ENCODE data around the gene VPS13D.

The VPS13D gene, protein sequence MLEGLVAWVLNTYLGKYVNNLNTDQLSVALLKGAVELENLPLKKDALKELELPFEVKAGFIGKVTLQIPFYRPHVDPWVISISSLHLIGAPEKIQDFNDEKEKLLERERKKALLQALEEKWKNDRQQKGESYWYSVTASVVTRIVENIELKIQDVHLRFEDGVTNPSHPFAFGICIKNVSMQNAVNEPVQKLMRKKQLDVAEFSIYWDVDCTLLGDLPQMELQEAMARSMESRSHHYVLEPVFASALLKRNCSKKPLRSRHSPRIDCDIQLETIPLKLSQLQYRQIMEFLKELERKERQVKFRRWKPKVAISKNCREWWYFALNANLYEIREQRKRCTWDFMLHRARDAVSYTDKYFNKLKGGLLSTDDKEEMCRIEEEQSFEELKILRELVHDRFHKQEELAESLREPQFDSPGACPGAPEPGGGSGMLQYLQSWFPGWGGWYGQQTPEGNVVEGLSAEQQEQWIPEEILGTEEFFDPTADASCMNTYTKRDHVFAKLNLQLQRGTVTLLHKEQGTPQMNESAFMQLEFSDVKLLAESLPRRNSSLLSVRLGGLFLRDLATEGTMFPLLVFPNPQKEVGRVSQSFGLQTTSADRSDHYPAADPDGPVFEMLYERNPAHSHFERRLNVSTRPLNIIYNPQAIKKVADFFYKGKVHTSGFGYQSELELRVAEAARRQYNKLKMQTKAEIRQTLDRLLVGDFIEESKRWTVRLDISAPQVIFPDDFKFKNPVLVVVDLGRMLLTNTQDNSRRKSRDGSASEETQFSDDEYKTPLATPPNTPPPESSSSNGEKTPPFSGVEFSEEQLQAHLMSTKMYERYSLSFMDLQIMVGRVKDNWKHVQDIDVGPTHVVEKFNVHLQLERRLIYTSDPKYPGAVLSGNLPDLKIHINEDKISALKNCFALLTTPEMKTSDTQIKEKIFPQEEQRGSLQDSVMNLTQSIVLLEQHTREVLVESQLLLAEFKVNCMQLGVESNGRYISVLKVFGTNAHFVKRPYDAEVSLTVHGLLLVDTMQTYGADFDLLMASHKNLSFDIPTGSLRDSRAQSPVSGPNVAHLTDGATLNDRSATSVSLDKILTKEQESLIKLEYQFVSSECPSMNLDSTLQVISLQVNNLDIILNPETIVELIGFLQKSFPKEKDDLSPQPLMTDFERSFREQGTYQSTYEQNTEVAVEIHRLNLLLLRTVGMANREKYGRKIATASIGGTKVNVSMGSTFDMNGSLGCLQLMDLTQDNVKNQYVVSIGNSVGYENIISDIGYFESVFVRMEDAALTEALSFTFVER (N-terminal part only)

DNA sequence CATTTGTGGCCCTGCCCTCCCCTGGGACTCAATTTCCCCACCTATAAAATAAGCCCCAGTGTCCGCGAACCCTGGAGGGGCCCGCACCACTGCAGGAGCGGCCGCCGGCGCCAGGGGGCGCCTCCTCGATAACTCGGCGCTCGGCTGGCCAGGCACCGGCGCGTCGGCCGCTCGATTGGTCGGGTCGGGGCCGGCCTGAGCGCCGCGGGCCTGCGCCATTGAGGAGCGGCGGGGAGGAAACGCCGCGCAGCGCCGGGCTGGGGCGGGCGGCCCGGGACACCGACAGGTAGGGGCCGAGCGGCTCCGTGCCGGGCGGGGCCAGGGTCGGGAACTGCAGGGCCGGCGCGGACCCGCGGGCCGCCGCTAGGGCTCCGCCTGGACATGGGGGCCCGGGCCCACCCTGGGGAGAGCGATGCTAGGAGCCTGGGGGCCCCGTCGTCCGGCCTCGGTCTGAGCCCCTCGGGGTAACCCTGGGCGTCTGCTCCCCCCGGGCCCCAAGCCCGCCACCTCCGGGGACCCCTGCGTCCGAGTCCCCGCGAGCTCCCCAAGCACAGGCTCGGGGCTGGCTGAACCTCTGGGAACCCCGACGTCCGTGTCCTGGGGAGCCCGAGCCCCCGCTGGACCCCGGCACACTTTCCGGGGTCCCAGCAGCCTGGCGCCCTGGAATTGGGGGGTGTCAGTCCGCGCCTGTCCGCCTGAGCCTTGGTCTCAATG, at the start of gene VPS13D:
Gene VPS13D, plus strand, starts transcription at position 196 of the 714 bp plus-strand sequence. CDS start 4,237 bp downstream, outside the sequence.
- peak; percentile 93 for DNase-seq

GRCh38 chr1:12180315-12180714, 49.5 kb upstream of the VPS13D start:
- DNase-seq = peak; percentile 68

GRCh38 chr1:12180903-12181302, 48.9 kb upstream of the VPS13D start:
- DNase-seq = no peak

- DNase-seq = no peak
Observed at GRCh38 chr1:12181568-12181967, 48.3 kb upstream of the VPS13D start.

DNA sequence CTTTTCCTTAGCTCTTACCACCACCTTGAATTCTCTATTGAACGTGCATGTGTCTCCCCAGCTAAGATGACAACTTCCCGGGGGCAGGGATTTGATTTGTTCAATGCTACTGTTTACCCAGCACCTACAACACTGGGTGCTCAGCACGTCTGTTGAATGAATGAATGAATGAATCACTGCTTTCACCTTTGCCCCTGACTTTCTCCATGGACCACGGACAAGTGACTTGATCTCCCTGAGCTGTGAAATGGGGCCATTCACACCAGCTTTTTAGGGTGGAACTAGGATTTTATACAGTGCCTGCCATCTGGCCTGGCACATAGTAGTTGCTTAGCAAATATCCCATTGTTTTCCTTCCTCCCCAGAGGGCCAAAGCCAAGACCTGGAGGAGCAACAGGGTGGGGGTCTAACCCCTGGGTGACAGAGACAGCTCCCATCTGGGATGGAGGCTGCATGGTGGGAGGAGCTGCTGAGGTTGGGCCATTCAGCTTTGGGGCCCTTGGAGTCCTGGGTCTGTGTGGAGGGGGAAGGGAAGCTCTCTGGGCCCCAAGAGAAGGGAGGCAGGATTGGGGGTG, 47.3 kb upstream of the VPS13D start:
- no peak for DNase-seq

- no peak for DNase-seq
Observed at GRCh38 chr1:12183095-12183794, 46.6 kb upstream of the VPS13D start.

DNA sequence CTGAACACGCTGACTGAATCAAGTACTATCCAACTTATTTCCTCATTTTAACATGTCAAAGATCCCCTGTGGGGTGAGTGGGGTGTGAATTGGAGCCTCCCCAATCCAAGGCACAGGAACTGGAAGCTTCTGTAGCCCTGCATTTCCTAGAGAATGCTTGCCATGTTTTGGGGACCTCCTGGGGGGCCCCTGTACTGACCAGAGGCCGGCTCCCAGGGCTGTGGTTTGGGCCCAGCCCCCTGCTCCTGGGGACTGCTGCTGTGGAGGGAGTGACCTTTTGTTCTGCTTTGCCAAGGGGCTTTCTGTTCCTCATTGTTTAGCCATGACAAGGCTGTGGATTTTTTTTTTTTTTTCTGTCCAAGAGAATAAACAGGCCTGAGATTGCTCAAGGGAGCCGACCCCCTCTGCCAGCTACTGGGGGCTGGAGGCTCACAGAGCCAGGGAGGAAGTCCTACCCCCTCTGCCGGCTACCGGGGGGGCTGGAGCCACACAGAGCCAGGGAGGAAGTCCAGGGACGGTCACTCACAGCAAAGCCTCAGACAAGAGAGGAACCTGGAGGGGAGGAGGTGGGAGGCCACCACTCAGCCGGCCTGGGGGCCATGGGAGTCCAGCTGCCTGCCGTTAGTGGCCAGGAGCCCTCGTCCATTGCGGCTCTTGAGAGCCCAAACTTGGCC, 45.7 kb upstream of the VPS13D start:
- peak; percentile 76 for DNase-seq

DNA sequence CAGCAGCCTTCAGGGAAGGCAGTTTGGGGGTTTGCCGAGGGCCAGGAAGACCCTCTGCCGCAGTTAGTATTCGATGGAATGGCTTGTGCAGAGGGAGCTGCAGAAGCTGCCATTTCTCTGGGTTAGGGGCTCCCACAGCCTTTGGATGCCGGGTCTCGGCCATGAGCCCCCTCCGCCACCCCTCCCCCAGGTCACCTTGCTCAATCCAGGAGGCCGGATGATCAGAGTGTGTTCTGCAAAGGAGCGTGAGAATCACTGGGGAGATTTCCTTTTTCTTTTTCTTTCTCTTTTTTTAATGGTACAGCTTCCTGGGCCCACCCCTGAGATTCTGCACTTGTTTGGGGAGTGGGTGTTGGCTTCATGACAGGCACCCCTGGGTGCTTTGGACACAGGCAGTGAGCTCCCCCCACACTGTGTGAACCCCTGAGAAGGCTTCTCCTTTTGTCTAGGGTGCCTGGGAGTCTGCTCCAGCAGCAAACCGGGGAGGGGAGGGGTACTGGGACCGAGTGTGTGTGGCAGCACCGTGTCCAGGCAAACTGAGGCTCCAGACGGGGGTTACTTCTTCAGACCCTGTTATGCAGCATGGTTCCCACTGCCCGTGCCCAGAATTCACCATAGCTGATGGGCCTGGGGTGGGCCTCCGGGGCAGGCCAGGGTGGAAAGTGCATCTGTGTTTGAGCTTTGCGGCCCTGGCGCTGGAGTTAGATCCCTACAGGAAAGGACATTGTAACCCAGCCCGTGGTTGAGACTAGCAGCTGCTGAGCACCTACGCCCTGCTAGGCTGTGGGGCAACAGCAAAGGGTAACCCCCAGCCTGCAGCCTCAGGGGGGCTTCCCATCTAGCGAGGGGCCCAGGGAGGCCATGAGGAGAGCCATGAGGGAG, 44.6 kb upstream of the VPS13D start:
- DNase-seq = no peak

DNA sequence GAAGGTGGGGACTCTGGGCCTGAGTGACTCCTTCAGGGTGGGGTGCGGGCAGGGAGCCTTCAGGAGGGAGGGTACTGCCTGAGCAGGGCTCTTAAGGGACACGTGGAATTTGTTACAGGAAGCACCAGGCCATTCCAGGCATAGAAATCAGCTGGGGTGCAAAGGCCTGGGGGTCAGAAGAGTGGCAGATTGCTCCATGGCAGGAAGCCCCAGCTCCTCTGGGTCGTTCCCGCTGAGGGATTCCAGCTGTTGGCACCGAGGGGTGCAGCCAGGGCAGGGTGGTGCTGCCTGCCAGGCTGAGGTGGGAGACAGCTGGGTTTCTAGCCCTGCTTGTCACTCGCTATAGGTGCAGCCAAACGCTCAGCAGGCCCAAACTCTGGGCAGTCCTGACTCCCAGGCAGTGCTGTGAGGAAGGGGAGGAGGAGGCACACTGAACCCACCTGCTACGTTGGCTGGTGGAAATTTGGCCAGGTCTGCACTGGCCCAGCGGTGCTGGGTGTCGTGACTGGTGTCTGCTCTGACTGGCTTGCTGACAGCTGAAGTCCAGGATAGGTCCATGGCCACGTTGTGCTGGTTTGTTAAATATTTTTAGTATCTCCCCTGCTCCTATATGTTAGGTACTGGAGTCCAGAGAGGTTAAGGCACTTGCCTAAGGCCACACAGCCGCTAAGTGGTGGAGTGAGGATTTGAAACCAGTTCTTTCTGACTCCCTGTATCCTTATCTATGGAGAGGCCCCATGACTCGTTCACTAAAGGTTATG, 43.7 kb upstream of the VPS13D start:
- no peak for DNase-seq

DNA sequence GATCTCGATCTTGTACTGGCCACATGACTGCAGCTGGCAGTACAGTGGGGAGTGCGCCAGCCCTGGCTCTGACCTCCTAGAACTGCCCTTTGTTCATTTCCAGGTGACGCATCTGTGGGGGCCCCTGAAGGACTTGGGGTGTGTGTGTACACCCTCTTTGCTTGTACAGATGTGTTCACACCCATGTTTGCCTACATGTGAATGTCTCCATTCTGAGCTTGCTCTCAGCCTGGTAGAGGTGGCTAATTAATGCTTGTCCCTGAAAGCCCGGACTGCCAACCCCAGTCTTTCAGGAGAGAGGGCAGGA, 43.2 kb upstream of the VPS13D start:
- DNase-seq = no peak

- DNase-seq = no peak
Observed at GRCh38 chr1:12188115-12188514, 41.7 kb upstream of the VPS13D start.

DNA sequence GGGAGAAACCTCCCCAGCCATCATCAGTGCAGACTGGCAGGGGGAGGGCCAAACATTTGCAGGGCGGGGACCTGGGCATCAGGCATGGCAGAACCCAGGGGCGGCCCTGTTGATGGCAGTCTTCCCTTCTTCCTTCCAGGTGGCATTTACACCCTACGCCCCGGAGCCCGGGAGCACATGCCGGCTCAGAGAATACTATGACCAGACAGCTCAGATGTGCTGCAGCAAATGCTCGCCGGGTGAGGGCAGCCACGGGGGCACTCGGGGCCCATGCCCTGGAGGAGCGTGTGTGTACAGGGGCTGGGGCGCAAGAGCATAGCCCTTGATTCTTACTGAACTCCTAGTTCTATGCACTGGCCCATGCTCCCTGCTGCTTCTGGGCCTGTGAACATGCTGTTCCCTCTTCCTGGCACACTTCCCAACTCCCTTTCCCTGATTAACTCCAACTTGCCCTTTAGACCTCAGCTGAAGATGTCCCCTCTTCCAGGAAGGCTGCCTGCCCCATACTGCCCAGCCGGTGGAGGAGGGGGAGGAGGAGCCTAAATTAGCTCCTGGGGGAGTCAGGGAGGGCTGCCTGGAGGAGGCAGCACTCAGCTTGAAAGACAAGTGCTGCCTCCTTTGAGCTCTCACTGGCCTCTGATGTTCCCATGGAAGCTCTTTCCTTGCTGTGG, 41.0 kb upstream of the VPS13D start:
- no peak for DNase-seq

- no peak for DNase-seq
Observed at GRCh38 chr1:12189328-12189682, 40.5 kb upstream of the VPS13D start.

DNA sequence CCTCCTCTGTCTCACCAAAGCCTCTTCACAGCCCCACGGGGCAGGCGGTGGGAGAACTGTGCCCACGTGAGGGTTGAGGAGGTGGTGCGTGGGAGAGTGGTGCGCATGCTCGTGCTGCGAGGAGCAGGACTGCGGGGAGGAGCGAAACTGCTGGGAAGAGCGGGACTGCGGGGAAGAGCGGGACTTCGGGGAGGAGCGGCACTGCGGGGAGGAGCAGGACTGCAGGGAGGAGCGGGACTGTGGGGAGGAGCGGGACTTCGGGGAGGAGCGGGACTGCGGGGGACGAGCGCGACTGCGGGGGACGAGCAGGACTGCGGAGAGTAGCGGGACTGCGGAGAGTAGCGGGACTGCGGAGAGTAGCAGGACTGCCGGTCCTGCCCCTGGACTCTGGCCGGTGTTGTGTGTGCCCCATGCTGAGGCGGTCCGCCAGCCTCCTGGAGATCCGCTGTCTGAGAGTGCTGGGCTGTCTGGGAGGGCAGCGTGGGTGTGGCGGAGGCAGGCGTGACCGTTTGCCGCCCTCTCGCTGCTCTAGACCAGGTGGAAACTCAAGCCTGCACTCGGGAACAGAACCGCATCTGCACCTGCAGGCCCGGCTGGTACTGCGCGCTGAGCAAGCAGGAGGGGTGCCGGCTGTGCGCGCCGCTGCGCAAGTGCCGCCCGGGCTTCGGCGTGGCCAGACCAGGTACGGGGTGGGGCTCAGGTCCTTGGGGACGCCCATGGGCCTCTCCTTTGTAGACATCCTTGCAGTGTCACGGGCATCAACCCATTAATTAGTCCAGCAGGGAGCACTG, 38.4 kb upstream of the VPS13D start:
- no peak for DNase-seq

GRCh38 chr1:12194666-12195216, 35.1 kb upstream of the VPS13D start:
- peak; percentile 31 for DNase-seq

DNA sequence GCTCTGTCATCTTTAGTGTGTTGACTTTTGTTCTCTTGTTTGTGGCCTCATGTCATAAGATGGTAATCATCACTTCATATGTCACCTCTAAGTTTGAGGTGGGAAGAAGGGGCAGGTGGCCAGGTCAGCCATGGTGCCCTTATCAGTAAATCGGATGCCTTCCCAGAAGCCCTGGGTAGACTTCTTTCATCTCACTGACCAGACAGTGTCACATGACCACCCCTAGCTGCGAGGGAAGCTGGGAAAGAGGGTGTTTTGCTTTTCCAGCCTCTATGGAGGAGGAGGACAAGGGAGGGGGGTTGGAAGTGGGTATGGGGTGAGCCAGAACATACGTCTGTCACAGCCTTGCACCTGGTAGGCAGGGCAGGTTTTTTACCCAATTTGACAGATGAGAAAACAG, 34.4 kb upstream of the VPS13D start:
- DNase-seq = no peak

Data from hematopoietic multipotent progenitor cell treated with erythropoietin and hydrocortisone succinate and interleukin-3 and kit ligand, for 4 days (in vitro differentiated cells).